OCI-LY7 (cell line): ENCODE data around the gene NKAIN2.
"Not testable (repeated sequence)": the region's sequence is repeated elsewhere in the genome, so short reads cannot be mapped to it uniquely, and the experiment has no call there.

Source experiments
- CTCF ChIP-seq: fragments of 200-600 bp; sonication (generic); conservative IDR thresholded peaks from 2 replicates; pipeline ENCODE4 v1.5.1; 2014; ENCODE audit warnings: mild to moderate bottlenecking, antibody characterized with exemption, low read length, moderate library complexity, mixed read lengths
- EZH2phosphoT487 ChIP-seq: fragments of 200-600 bp; sonication (generic); IDR thresholded peaks from 2 replicates; pipeline ENCODE4 v1.6.1; 2018; ENCODE audit warnings: low read depth, borderline replicate concordance, mild to moderate bottlenecking, mixed run types, antibody characterized with exemption, low read length, moderate library complexity, mixed read lengths

GRCh38 chr6:124300907-124301306 is 497.2 kb downstream of the NKAIN2 start:
- not testable (repeated sequence) for TF ChIP-seq EZH2phosphoT487, CTCF
